GM12878 (cell line): ENCODE measurements around the gene B3GNT7.

Experiments used
- BCLAF1 ChIP-seq: fragments of 450-650 bp; IDR thresholded peaks from 2 replicates; pipeline ENCODE4 v1.6.1; 2017; ENCODE audit warnings: antibody characterized with exemption, mild to moderate bottlenecking, moderate library complexity
- CTCF ChIP-seq, 3 experiments: IDR thresholded peaks in 2 of 3; conservative IDR thresholded peaks in 1 of 3; 2 replicates each; pipeline ENCODE4 v1.5.1; 2011; ENCODE audit warnings: low read depth in 3 of 3, low read length in 3 of 3, mild to moderate bottlenecking in 3 of 3, control low read depth in 2 of 3, moderate library complexity in 2 of 3, inconsistent platforms in 1 of 3, mixed read lengths in 1 of 3; ENCODE audit not compliant: control insufficient read depth in 2 of 3, insufficient read depth in 1 of 3; ENCODE audit errors: extremely low read depth in 1 of 3
- EP300 ChIP-seq, 2 experiments: fragments of 150-350 bp in 1 of 2; IDR thresholded peaks; 2 replicates each; pipeline ENCODE4 v1.6.1; 2011 to 2012; ENCODE audit warnings: low read depth in 2 of 2, low read length in 2 of 2, borderline replicate concordance in 1 of 2, improper control_type of control experiment in 1 of 2, inconsistent platforms in 1 of 2; ENCODE audit not compliant: control insufficient read depth in 1 of 2

DNA sequence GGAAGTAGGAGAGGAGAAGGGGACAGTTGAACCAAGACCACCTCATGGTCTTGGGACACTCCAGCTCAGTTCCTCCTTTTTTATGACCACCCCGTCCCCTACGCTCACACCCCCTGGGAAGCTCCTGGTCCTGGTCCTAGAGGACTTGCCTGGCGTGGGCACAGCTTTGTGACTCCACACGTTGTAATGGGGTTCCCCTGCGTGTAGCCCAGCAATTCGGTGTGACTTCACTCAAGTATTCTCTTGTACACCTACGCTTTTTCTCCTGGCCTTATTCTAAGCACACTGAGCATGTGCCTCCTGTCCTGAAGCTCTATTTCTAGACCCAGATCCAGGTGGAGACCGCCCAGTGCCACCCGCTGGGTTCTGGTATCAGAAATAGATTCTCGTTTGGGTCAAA, 36.1 kb upstream of the B3GNT7 start:
- no peak for TF ChIP-seq EP300 (IDR thresholded peaks at IDR 0.05; ENCODE audit: borderline replicate concordance in 1 of 2, control insufficient read depth in 1 of 2, low read depth in 2 of 2, low read length in 2 of 2)
- no peak for TF ChIP-seq BCLAF1
- no peak for TF ChIP-seq CTCF (IDR thresholded peaks at IDR 0.05 in 2 of 3, conservative IDR thresholded peaks at IDR 0.05 in 1 of 3; ENCODE audit: control insufficient read depth in 2 of 3, extremely low read depth in 1 of 3, insufficient read depth in 1 of 3, low read depth in 3 of 3, low read length in 3 of 3)
